Nephron (organoid): Measurements from ENCODE around the gene PPFIBP2.

Source experiments
- H3K27ac Mint-ChIP-seq, 3 experiments: 2 replicates each; pipeline ENCODE4 v1.8.0; 2020; ENCODE audit warnings: mixed read lengths in 3 of 3, mild to moderate bottlenecking in 2 of 3, moderate library complexity in 1 of 3
- H3K27me3 Mint-ChIP-seq: 2 replicates; pipeline ENCODE4 v1.8.0; 2021; ENCODE audit warnings: low read depth, mild to moderate bottlenecking, moderate library complexity, mixed read lengths
- H3K36me3 Mint-ChIP-seq: 2 replicates; pipeline ENCODE4 v1.8.0; 2020; ENCODE audit warnings: low read depth, mixed read lengths
- H3K4me1 Mint-ChIP-seq: 2 replicates; pipeline ENCODE4 v1.8.0; 2020; ENCODE audit warnings: mixed read lengths
- H3K4me3 Mint-ChIP-seq, 3 experiments: 2 replicates each; pipeline ENCODE4 v1.8.0; 2020; ENCODE audit warnings: mild to moderate bottlenecking in 3 of 3, mixed read lengths in 3 of 3, moderate library complexity in 2 of 3
- H3K9me3 Mint-ChIP-seq: 2 replicates; pipeline ENCODE4 v1.8.0; 2020; ENCODE audit warnings: mixed read lengths
- TF ChIP-seq, protein P1 (sequence below), 3 experiments: fragments of 200-600 bp; sonication (generic); IDR thresholded peaks; one replicate each; pipeline ENCODE4 v1.5.0; 2021; ENCODE audit warnings: antibody characterized with exemption in 3 of 3; ENCODE audit not compliant: unreplicated experiment in 3 of 3

PPFIBP2 gene

DNA sequence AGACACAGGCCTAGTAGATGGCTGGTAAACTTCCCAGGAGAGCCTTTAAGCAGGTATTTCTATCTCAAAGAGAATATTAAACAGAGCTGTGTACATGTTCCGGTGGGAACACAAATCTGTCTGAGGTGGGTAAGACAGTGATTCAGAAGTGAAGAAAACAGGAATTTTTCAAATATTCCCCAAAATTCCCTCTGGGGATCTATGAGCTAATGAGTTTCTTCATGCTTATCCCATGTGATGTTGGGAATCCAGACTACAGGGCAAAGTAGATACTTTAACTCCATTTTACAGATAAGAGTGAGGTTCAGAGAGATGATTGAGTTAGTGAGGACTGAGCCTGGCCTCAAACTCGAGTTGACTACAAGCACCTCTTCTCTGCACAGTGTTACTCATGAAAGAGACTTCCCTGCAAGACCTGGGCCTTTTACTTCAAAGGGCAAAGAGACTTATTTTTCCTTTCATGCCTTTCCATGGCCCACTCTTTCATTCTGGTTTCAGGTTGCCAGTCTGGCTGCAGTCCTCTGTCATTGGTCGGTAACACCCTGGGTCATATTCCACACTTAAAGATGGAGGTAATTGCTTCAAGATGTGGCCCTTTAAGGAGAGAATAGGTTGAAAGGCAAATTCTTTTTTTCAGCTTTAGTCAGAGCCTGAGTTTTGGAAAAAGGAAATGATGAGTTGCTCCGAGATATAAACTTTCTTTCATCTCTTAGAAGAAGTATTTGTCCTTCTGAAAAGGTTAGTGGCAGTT is 89.4 kb downstream of the PPFIBP2 start:
- TF ChIP-seq, protein P1, sequence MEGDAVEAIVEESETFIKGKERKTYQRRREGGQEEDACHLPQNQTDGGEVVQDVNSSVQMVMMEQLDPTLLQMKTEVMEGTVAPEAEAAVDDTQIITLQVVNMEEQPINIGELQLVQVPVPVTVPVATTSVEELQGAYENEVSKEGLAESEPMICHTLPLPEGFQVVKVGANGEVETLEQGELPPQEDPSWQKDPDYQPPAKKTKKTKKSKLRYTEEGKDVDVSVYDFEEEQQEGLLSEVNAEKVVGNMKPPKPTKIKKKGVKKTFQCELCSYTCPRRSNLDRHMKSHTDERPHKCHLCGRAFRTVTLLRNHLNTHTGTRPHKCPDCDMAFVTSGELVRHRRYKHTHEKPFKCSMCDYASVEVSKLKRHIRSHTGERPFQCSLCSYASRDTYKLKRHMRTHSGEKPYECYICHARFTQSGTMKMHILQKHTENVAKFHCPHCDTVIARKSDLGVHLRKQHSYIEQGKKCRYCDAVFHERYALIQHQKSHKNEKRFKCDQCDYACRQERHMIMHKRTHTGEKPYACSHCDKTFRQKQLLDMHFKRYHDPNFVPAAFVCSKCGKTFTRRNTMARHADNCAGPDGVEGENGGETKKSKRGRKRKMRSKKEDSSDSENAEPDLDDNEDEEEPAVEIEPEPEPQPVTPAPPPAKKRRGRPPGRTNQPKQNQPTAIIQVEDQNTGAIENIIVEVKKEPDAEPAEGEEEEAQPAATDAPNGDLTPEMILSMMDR (IDR thresholded peaks at IDR 0.05; ENCODE audit: unreplicated experiment in 3 of 3) = no peak
- Mint-ChIP-seq H3K9me3 (no peaks in the 10 kb centered on the region), H3K27ac (no peak overlapping the region), H3K36me3 (no peaks in the 10 kb centered on the region), H3K4me3 (no peak overlapping the region), H3K27me3 (no peaks in the 10 kb centered on the region), H3K4me1 (no peaks in the 10 kb centered on the region)

DNA sequence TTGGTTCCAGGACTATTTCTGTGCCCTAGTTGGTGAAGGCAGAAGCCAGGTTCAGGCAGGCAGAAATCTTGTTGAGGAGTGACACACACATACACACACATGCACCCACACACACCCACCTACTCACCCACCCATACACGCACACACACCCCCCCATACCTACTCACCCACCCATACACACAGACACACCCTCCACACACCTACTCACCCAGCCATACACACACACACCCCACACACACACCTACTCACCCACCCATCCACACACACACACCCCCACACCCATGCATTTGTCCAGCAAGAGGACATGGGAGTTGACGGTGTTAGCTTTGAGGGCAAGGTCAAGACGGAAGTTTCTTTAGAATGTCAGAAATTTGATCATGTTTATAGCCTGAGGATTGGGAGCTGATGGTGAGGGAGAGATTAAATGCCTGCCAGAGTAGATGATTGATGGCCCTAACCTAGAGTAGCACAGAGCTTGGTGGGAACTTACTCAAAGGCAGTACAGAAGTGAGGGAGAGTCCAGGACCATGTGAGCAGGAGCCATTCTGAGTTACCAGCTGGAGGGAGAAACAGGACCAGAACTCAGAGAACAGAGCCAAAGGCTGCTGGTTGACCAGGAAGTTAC is 90.6 kb downstream of the PPFIBP2 start:
- Mint-ChIP-seq H3K27me3 (no peaks in the 10 kb centered on the region), H3K27ac (no peak overlapping the region), H3K4me1 (no peaks in the 10 kb centered on the region), H3K36me3 (peaks cover 3% of the 10 kb centered on the region), H3K4me3 (no peak overlapping the region), H3K9me3 (no peaks in the 10 kb centered on the region)
- TF ChIP-seq, protein P1 (IDR thresholded peaks at IDR 0.05; ENCODE audit: unreplicated experiment in 3 of 3) = no peak

DNA sequence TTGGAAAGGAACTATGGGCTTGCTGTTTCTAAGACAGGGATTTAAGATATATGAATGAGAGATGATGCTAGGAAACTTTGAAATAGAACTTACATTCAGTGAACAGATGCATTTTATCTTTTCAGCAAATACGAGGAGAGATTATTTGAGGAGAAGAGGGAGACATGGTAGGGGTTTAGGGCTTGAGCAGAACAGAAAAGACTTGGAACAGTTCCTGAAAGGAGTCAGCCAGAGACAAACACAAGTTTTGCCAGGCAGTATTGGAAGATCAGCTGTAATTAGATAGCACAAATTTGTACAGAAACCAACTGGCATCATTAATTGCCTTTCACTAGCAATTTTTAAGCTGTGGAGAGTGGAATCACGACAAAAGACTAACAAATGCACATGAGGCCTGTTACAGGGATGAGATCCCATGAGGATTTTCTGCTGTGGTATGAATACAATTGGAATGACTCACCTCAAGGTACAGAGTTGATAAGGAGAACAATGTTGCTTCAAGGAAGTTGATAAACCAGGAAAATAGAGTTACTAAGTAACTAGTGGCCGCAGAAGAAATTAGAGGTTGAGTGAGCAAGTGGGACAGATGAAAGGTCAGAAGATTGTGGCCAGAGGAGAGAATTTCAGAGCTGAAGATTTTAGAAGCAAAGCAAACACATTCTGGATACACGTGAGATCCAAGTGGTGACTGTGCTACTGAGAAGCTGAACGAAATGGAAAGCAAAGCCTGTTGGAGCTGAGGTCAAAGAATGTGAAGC is 91.6 kb downstream of the PPFIBP2 start:
- Mint-ChIP-seq H3K4me1 (no peaks in the 10 kb centered on the region), H3K9me3 (no peaks in the 10 kb centered on the region), H3K36me3 (peaks cover 7% of the 10 kb centered on the region), H3K27me3 (no peaks in the 10 kb centered on the region), H3K4me3 (no peak overlapping the region), H3K27ac (no peak overlapping the region)
- TF ChIP-seq, protein P1 (IDR thresholded peaks at IDR 0.05; ENCODE audit: unreplicated experiment in 3 of 3) = no peak

DNA sequence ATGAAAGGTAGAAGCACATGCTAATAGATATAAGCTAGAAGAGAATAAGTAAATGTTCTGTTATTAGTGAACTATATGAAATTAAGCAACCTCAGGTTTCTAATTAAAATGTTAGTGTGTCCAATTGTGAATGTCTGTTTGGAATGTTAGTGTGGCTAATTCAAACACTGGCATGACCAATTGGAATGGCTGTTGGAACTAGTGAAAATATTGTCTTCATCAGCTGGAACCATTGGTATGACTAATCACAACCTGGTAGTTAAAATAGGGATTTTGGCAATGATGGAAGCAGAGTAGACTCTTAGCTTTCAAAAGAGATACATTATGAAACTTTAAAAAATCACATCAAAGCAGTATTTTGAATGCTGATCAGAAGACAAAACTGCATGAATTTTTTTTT is 92.7 kb downstream of the PPFIBP2 start:
- no peaks in the 10 kb centered on the region for H3K9me3 Mint-ChIP-seq
- no peak overlapping the region for H3K4me3 Mint-ChIP-seq
- H3K36me3 Mint-ChIP-seq = peaks cover 14% of the 10 kb centered on the region
- TF ChIP-seq, protein P1 (IDR thresholded peaks at IDR 0.05; ENCODE audit: unreplicated experiment in 3 of 3) = no peak
- no peaks in the 10 kb centered on the region for H3K27me3 Mint-ChIP-seq
- H3K27ac Mint-ChIP-seq = no peak overlapping the region
- H3K4me1 Mint-ChIP-seq = no peaks in the 10 kb centered on the region

DNA sequence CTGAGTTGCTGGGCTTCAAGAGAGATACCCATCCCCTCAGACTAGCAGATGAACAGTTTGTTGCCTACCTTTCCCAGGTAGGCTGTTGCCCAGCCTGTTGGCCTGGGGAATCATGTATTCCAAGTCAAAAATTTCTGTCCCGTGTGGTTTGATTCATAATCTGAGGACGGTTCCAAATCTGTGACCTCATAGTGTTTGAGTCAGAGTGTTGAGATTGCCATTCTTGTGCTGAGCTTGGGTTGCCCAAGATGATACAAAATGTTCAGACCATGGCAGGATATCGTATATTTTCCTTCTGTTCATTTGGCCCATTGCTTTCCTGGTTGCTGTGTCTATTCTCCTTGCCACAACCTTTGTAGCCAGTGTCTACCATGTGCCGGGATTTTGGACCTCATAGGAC is 95.2 kb downstream of the PPFIBP2 start:
- no peaks in the 10 kb centered on the region for H3K4me1 Mint-ChIP-seq
- H3K36me3 Mint-ChIP-seq = peaks cover 26% of the 10 kb centered on the region
- H3K27me3 Mint-ChIP-seq = no peaks in the 10 kb centered on the region
- H3K27ac Mint-ChIP-seq = no peak overlapping the region
- H3K4me3 Mint-ChIP-seq = no peak overlapping the region
- TF ChIP-seq, protein P1 (IDR thresholded peaks at IDR 0.05; ENCODE audit: unreplicated experiment in 3 of 3) = no peak
- H3K9me3 Mint-ChIP-seq = no peaks in the 10 kb centered on the region
